Mammary epithelial cell (primary cell): Measurements from ENCODE around the gene ARL4D.

Experiments
- CTCF ChIP-seq, 2 donors: IDR thresholded peaks in 1 of 2; conservative IDR thresholded peaks in 1 of 2; 2 replicates each; pipeline ENCODE4 v1.5.1; 2011 to 2012; ENCODE audit warnings: inconsistent platforms in 2 of 2, low read length in 2 of 2, mild to moderate bottlenecking in 2 of 2, control low read depth in 1 of 2, low read depth in 1 of 2; ENCODE audit not compliant: insufficient read depth in 1 of 2; ENCODE audit errors: extremely low read depth in 1 of 2
- EZH2 ChIP-seq: IDR thresholded peaks from 2 replicates; pipeline ENCODE4 v1.6.1; 2012; ENCODE audit warnings: low read length, inconsistent platforms, borderline replicate concordance

- no peak for TF ChIP-seq CTCF (conservative IDR thresholded peaks at IDR 0.05 in 1 of 2, IDR thresholded peaks at IDR 0.05 in 1 of 2; ENCODE audit: extremely low read depth in 1 of 2, insufficient read depth in 1 of 2, low read depth in 1 of 2, low read length in 2 of 2)
- TF ChIP-seq EZH2 = no peak
These were observed 39.8 kb downstream of the ARL4D start for GRCh38 chr17:43438626-43439025.
